Heart left ventricle (tissue), 13 donors: ENCODE results near the gene WSCD1.

ENCODE experiments used
- CTCF ChIP-seq, 12 donors: fragments of 200-600 bp; sonication (generic) in 4 of 12; IDR thresholded peaks; one replicate each; pipeline versions ENCODE4 v1.5.0 to v1.8.0; 2018 to 2022; ENCODE audit warnings: antibody characterized with exemption in 12 of 12, mild to moderate bottlenecking in 5 of 12
- POLR2A ChIP-seq, 2 donors: fragments of 450-650 bp; IDR thresholded peaks; one replicate each; pipeline ENCODE4 v1.6.1; 2017; ENCODE audit warnings: antibody characterized with exemption in 2 of 2, mild to moderate bottlenecking in 2 of 2, moderate library complexity in 2 of 2
- donor health status: ischemic (EF 13 %, LVEDD 7.1; RV severe dilation, severe dysfunction).
- donor health status: DM: no; HTN: yes; CAD: no.
- donor health status: DM: no; HTN: no; CAD: no.
- donor health status: ischemic (EF 25% LVEDD 6.9; RV normal size, moderate dysfunction).
- donor health status: ischemic (EF 25% LVEDD 5.7; RV mildly dilated, moderate dysfunction).
- donor health status: ischemic (EF 35%, LVEDD 5.7; RV mildly dilated, moderate dysfunction).
- donor health status: nonischemic (EF 11% LVEDD 7.7; RV severe dilation, severe dysfunction).
- donor health status: DM: yes; HTN: yes; CAD: no.
- donor health status: PGD.
- donor health status: ischemic (EF 29% LVEDD 5.4; RV normal size, mild dysfunction).
- donor health status: nonischemic (EF 23%, LVEDD 6.1; RV moderate dilation, normal function).

GRCh38 chr17:6162216-6162615 lies 92.0 kb downstream of the WSCD1 start:
- no peak for TF ChIP-seq POLR2A (IDR thresholded peaks at IDR 0.05)
- TF ChIP-seq CTCF (IDR thresholded peaks at IDR 0.05), result no peak
